ENCODE results near the gene CXXC5.
"Not testable (repeated sequence)": the region's sequence is repeated elsewhere in the genome, so short reads cannot be mapped to it uniquely, and the experiment has no call there.

The CXXC5 gene

GRCh38 chr5:139648205-139649081, at the start of gene CXXC5:
Gene CXXC5, plus strand, starts transcription at chr5:139648349. Its CDS starts 32,175 bp downstream, at chr5:139680524.
- peak; percentile 46 for DNase-seq (ENCODE audit: low read depth)

GRCh38 chr5:139598601-139598965, 49.6 kb upstream of the CXXC5 start:
- not testable (repeated sequence) for DNase-seq (ENCODE audit: low read depth)

GRCh38 chr5:139600336-139600949, 47.7 kb upstream of the CXXC5 start:
- DNase-seq (ENCODE audit: low read depth): no peak

GRCh38 chr5:139601429-139601828, 46.7 kb upstream of the CXXC5 start:
- no peak for DNase-seq (ENCODE audit: low read depth)

- not testable (repeated sequence) for DNase-seq (ENCODE audit: low read depth)
Measured at GRCh38 chr5:139601948-139602347, 46.2 kb upstream of the CXXC5 start.

- DNase-seq (ENCODE audit: low read depth): no peak
Measured at GRCh38 chr5:139605887-139606286, 42.3 kb upstream of the CXXC5 start.

GRCh38 chr5:139611703-139612584, 36.2 kb upstream of the CXXC5 start:
- DNase-seq (ENCODE audit: low read depth): no peak

GRCh38 chr5:139619861-139620260, 28.3 kb upstream of the CXXC5 start:
- no peak for DNase-seq (ENCODE audit: low read depth)

- DNase-seq (ENCODE audit: low read depth): not testable (repeated sequence)
Measured at GRCh38 chr5:139625398-139625797, 22.8 kb upstream of the CXXC5 start.

GRCh38 chr5:139630855-139631254, 17.3 kb upstream of the CXXC5 start:
- no peak for DNase-seq (ENCODE audit: low read depth)

GRCh38 chr5:139631520-139632165, 16.5 kb upstream of the CXXC5 start:
- DNase-seq (ENCODE audit: low read depth): no peak

- peak; percentile 35 for DNase-seq (ENCODE audit: low read depth)
Measured at GRCh38 chr5:139633295-139634027, 14.7 kb upstream of the CXXC5 start.

- no peak for DNase-seq (ENCODE audit: low read depth)
Measured at GRCh38 chr5:139634028-139634325, 14.2 kb upstream of the CXXC5 start.

- no peak for DNase-seq (ENCODE audit: low read depth)
Measured at GRCh38 chr5:139634541-139634940, 13.6 kb upstream of the CXXC5 start.

GRCh38 chr5:139635191-139635590, 13.0 kb upstream of the CXXC5 start:
- no peak for DNase-seq (ENCODE audit: low read depth)

GRCh38 chr5:139635606-139636206, 12.4 kb upstream of the CXXC5 start:
- no peak for DNase-seq (ENCODE audit: low read depth)

- DNase-seq (ENCODE audit: low read depth): no peak
Measured at GRCh38 chr5:139636207-139636792, 11.8 kb upstream of the CXXC5 start.

- DNase-seq (ENCODE audit: low read depth): no peak
Measured at GRCh38 chr5:139636975-139637408, 11.2 kb upstream of the CXXC5 start.

- peak; percentile 44 for DNase-seq (ENCODE audit: low read depth)
Measured at GRCh38 chr5:139637438-139638089, 10.6 kb upstream of the CXXC5 start.

All from stimulated activated CD8-positive, alpha-beta memory T cell treated with anti-CD3 and anti-CD28 coated beads, Interleukin-12 subunit alpha, Interleukin-12 subunit beta, amount 100 ng/mL, for 4 hours (primary cell).